H9 (cell line): ENCODE results near the gene PID1. TPM values are rescaled to one million over a fixed set of nuclear protein-coding genes. Genes with fewer than 3 reads are reported as not detected.

ENCODE experiments used
- DNase-seq: peaks from one replicate; pipeline ENCODE4 v3.0.0-alpha.2; 2017
- H2AFZ ChIP-seq: one replicate; pipeline ENCODE4 v1.6.1; 2013; ENCODE audit warnings: mild to moderate bottlenecking, low read length, control low read depth, moderate library complexity
- H2AK5ac ChIP-seq: 2 replicates; pipeline ENCODE4 v1.6.1; 2013; ENCODE audit warnings: low read length, control low read depth, mixed read lengths; ENCODE audit not compliant: insufficient read length
- H2BK120ac ChIP-seq: one replicate; pipeline ENCODE4 v1.6.1; 2013; ENCODE audit warnings: low read depth, mild to moderate bottlenecking, low read length, control low read depth, inconsistent platforms; ENCODE audit not compliant: poor library complexity, severe bottlenecking
- H2BK12ac ChIP-seq: 2 replicates; pipeline ENCODE4 v1.6.1; 2013; ENCODE audit warnings: low read length, control low read depth, mixed read lengths, low read depth; ENCODE audit not compliant: insufficient read length
- H2BK15ac ChIP-seq: 2 replicates; pipeline ENCODE4 v1.6.1; 2013; ENCODE audit warnings: low read depth, low read length, control low read depth
- H2BK20ac ChIP-seq: one replicate; pipeline ENCODE4 v1.6.1; 2013; ENCODE audit warnings: low read depth, mild to moderate bottlenecking, low read length, control low read depth, inconsistent platforms; ENCODE audit not compliant: poor library complexity, severe bottlenecking
- H2BK5ac ChIP-seq: 2 replicates; pipeline ENCODE4 v1.6.1; 2013; ENCODE audit warnings: low read length, control low read depth, mixed read lengths; ENCODE audit not compliant: insufficient read length
- H3K14ac ChIP-seq: 2 replicates; pipeline ENCODE4 v1.6.1; 2013; ENCODE audit warnings: low read length, control low read depth; ENCODE audit not compliant: insufficient read depth
- H3K18ac ChIP-seq: 2 replicates; pipeline ENCODE4 v1.6.1; 2013; ENCODE audit warnings: low read depth, mild to moderate bottlenecking, mixed read lengths, low read length, control low read depth; ENCODE audit not compliant: insufficient read length
- H3K23ac ChIP-seq: 2 replicates; pipeline ENCODE4 v1.6.1; 2013; ENCODE audit warnings: low read length, control low read depth, mixed read lengths, low read depth; ENCODE audit not compliant: insufficient read length
- H3K23me2 ChIP-seq: 2 replicates; pipeline ENCODE4 v1.6.1; 2013; ENCODE audit warnings: low read depth, mild to moderate bottlenecking, mixed read lengths, low read length, control low read depth; ENCODE audit not compliant: insufficient read length, poor library complexity, severe bottlenecking
- H3K27ac ChIP-seq: 2 replicates; pipeline ENCODE4 v1.5.1; 2013; ENCODE audit warnings: low read length, control low read depth, mixed read lengths, low read depth; ENCODE audit not compliant: insufficient read length
- H3K27me3 ChIP-seq: 2 replicates; pipeline ENCODE4 v1.6.1; 2013; ENCODE audit warnings: low read length, control low read depth, inconsistent platforms; ENCODE audit not compliant: insufficient read depth
- H3K4ac ChIP-seq: 2 replicates; pipeline ENCODE4 v1.6.1; 2013; ENCODE audit warnings: low read depth, mild to moderate bottlenecking, control low read depth, inconsistent platforms, low read length, moderate library complexity
- H3K4me1 ChIP-seq: 2 replicates; pipeline ENCODE4 v1.6.1; 2013; ENCODE audit warnings: low read length, control low read depth, inconsistent platforms; ENCODE audit not compliant: insufficient read depth
- H3K4me2 ChIP-seq: 2 replicates; pipeline ENCODE4 v1.6.1; 2013; ENCODE audit warnings: low read length, control low read depth, mixed read lengths; ENCODE audit not compliant: insufficient read length, insufficient read depth
- H3K56ac ChIP-seq: 2 replicates; pipeline ENCODE4 v1.6.1; 2013; ENCODE audit warnings: low read depth, mild to moderate bottlenecking, mixed read lengths, low read length, control low read depth; ENCODE audit not compliant: insufficient read length
- H3K79me1 ChIP-seq: 2 replicates; pipeline ENCODE4 v1.6.1; 2013; ENCODE audit warnings: low read depth, mild to moderate bottlenecking, moderate library complexity, low read length, control low read depth, inconsistent platforms; ENCODE audit not compliant: insufficient read depth, poor library complexity, severe bottlenecking
- H3K79me2 ChIP-seq: 2 replicates; pipeline ENCODE4 v1.6.1; 2013; ENCODE audit warnings: low read length, control low read depth, inconsistent platforms; ENCODE audit not compliant: insufficient read depth
- H3K9ac ChIP-seq: 2 replicates; pipeline ENCODE4 v1.6.1; 2013; ENCODE audit warnings: low read length, control low read depth, mixed read lengths; ENCODE audit not compliant: insufficient read length; ENCODE audit errors: extremely low read depth
- H3K9me3 ChIP-seq: one replicate; pipeline ENCODE4 v1.6.1; 2013; ENCODE audit warnings: low read depth, low read length, inconsistent platforms; ENCODE audit not compliant: control insufficient read depth
- H3T11ph ChIP-seq: one replicate; pipeline ENCODE4 v1.6.1; 2013; ENCODE audit warnings: mild to moderate bottlenecking, low read length, control low read depth, inconsistent platforms
- H4K20me1 ChIP-seq: one replicate; pipeline ENCODE4 v1.6.1; 2013; ENCODE audit not compliant: control insufficient read depth, insufficient read length, insufficient read depth
- H4K5ac ChIP-seq: 2 replicates; pipeline ENCODE4 v1.6.1; 2013; ENCODE audit warnings: low read depth, mild to moderate bottlenecking, mixed read lengths, low read length, control low read depth; ENCODE audit not compliant: insufficient read length
- H4K8ac ChIP-seq: replicated peaks from 2 replicates; pipeline ENCODE4 v1.6.1; 2013; ENCODE audit warnings: low read length, control low read depth, mixed read lengths, low read depth; ENCODE audit not compliant: insufficient read length
- H4K91ac ChIP-seq: 2 replicates; pipeline ENCODE4 v1.6.1; 2013; ENCODE audit warnings: low read depth, mild to moderate bottlenecking, moderate library complexity, mixed read lengths, low read length, control low read depth; ENCODE audit not compliant: insufficient read length
- H3K27ac Mint-ChIP-seq, 3 experiments: 2 replicates in 2 of 3; 3 replicates in 1 of 3; pipeline ENCODE4 v1.8.0; 2020 to 2021; ENCODE audit warnings: mixed read lengths in 3 of 3, mild to moderate bottlenecking in 1 of 3, moderate library complexity in 1 of 3
- H3K27me3 Mint-ChIP-seq: 2 replicates; pipeline ENCODE4 v1.8.0; 2021; ENCODE audit warnings: low read depth, mild to moderate bottlenecking, moderate library complexity, mixed read lengths
- H3K36me3 Mint-ChIP-seq, 3 experiments: 2 replicates in 2 of 3; 3 replicates in 1 of 3; pipeline ENCODE4 v1.8.0; 2020 to 2021; ENCODE audit warnings: low read depth in 3 of 3, mixed read lengths in 3 of 3; ENCODE audit not compliant: insufficient read depth in 1 of 3
- H3K4me1 Mint-ChIP-seq, 2 experiments: 2 replicates each; pipeline ENCODE4 v1.8.0; 2020; ENCODE audit warnings: mixed read lengths in 2 of 2
- H3K4me3 Mint-ChIP-seq, 2 experiments: 2 replicates in 1 of 2; 3 replicates in 1 of 2; pipeline ENCODE4 v1.8.0; 2020 to 2021; ENCODE audit warnings: mild to moderate bottlenecking in 2 of 2, mixed read lengths in 2 of 2, moderate library complexity in 1 of 2
- H3K9me3 Mint-ChIP-seq, 2 experiments: 2 replicates in 1 of 2; 3 replicates in 1 of 2; pipeline ENCODE4 v1.8.0; 2020; ENCODE audit warnings: mild to moderate bottlenecking in 2 of 2, mixed read lengths in 2 of 2, moderate library complexity in 1 of 2
- WGBS: extraction: QIAGEN DNeasy Blood & Tissue Kit; methylation state at CpG from one replicate; pipeline ENCODE4 v1.1.7; 2013; ENCODE audit warnings: missing lambda C conversion rate, low lambda C conversion rate, mixed read lengths; ENCODE audit not compliant: insufficient read length; ENCODE audit errors: extremely low coverage; 5-methylcytosine and 5-hydroxymethylcytosine counted together
- total RNA-seq: library from RNA; stranded (reverse); gene quantifications from 2 replicates; pipeline ENCODE4 v1.2.1, GENCODE V29; 2021
- TF ChIP-seq, protein P1 (sequence below): fragments of 200-600 bp; sonication (generic); conservative IDR thresholded peaks from 3 replicates; pipeline ENCODE4 v1.8.0; 2021; ENCODE audit warnings: antibody characterized with exemption, mild to moderate bottlenecking

The PID1 gene
- total RNA-seq, 1 experiment from 2014 or later, result 1.4 TPM

DNA sequence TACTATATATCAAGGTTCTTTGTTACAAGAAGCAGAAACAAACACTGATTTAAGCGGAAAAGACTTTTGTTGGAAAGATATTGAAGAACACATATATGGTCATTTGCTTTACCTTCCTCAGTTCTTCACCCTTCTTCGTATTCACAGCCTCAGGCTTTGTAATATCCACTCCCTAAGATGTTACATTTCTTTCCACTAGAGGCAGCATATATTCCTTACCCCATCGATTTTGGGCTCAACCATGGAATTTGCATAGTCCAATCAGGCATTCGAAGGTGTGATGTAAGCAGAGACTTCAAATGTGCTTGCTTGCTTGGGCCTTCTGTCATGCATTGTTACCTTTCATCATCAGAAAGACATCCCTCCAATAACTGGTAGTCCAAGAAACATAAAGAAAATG lies 287.4 kb downstream of the PID1 start:
- H3K9me3 Mint-ChIP-seq, result peaks cover 19 to 25% of the 10 kb centered on the region in 2 experiments
- DNase-seq, result no peak

More for the DNA sequence above, 287.4 kb downstream of the PID1 start:
- H2BK20ac ChIP-seq, result no peak overlapping the region
- H2BK5ac ChIP-seq, result no peak overlapping the region
- no peak overlapping the region for H3K4me2 ChIP-seq
- H3K27me3 ChIP-seq, result no peaks in the 10 kb centered on the region
- TF ChIP-seq, protein P1, sequence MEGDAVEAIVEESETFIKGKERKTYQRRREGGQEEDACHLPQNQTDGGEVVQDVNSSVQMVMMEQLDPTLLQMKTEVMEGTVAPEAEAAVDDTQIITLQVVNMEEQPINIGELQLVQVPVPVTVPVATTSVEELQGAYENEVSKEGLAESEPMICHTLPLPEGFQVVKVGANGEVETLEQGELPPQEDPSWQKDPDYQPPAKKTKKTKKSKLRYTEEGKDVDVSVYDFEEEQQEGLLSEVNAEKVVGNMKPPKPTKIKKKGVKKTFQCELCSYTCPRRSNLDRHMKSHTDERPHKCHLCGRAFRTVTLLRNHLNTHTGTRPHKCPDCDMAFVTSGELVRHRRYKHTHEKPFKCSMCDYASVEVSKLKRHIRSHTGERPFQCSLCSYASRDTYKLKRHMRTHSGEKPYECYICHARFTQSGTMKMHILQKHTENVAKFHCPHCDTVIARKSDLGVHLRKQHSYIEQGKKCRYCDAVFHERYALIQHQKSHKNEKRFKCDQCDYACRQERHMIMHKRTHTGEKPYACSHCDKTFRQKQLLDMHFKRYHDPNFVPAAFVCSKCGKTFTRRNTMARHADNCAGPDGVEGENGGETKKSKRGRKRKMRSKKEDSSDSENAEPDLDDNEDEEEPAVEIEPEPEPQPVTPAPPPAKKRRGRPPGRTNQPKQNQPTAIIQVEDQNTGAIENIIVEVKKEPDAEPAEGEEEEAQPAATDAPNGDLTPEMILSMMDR, result peak; percentile 33; the same call in 2 of the 3 replicates
- no peaks in the 10 kb centered on the region for H4K20me1 ChIP-seq
- H4K5ac ChIP-seq, result no peak overlapping the region
- no peak overlapping the region for H3K9ac ChIP-seq
- H3T11ph ChIP-seq, result no peak overlapping the region
- no peak overlapping the region for H4K91ac ChIP-seq
- H3K14ac ChIP-seq, result no peak overlapping the region
- WGBS, result no CpG with 5 or more reads among the region's 4 CpGs
- no peaks in the 10 kb centered on the region for H3K4me1 ChIP-seq
- H3K27ac ChIP-seq, result no peak overlapping the region
- H3K18ac ChIP-seq, result no peak overlapping the region
- no peak overlapping the region for H4K8ac ChIP-seq
- H2AFZ ChIP-seq, result no peak overlapping the region
- no peak overlapping the region for H2BK120ac ChIP-seq
- no peak overlapping the region for H3K23ac ChIP-seq
- no peaks in the 10 kb centered on the region for H3K23me2 ChIP-seq
- H2AK5ac ChIP-seq, result no peak overlapping the region
- no peaks in the 10 kb centered on the region for H3K79me1 ChIP-seq
- H3K79me2 ChIP-seq, result no peaks in the 10 kb centered on the region
- H2BK12ac ChIP-seq, result no peak overlapping the region
- peaks cover 0 to 4% (median 3%) of the 10 kb centered on the region in 3 experiments; a peak in 2 of 7 replicates for H3K36me3 Mint-ChIP-seq
- H3K9me3 ChIP-seq, result no peaks in the 10 kb centered on the region
- H3K56ac ChIP-seq, result no peak overlapping the region
- H3K4me3 Mint-ChIP-seq, result no peak overlapping the region
- no peak overlapping the region for H3K4ac ChIP-seq
- H3K27ac Mint-ChIP-seq, result no peak overlapping the region
- no peaks in the 10 kb centered on the region for H3K4me1 Mint-ChIP-seq
- no peak overlapping the region for H2BK15ac ChIP-seq
- H3K27me3 Mint-ChIP-seq, result no peaks in the 10 kb centered on the region
